ENCODE data around the gene SPATA18. TPM values are rescaled to one million over a fixed set of nuclear protein-coding genes. Genes with fewer than 3 reads are reported as not detected.

SPATA18 gene
- total RNA-seq, 1 donor from 2014 or later: 13.4 TPM

DNA sequence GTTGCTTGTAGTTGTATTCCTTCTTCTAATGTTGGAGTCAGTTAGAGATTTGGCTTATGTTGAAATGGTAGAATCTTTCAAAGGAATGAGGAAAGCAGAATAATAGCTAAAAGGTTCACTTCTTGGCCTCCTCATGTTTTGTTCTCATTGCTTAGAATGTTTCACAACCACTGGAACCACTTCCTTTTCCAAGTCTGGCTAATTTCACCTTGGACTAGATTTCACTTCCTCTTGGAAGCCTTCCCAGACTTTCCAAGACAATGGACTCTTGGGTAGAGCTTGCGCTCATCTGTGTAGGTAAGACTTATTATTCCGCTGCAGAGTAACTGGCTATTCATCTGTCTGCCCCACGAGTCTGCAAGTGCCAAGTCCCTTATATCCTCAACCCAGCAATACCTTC lies 8.3 kb downstream of the SPATA18 start:
- Mint-ChIP-seq H3K27me3 (ENCODE audit: unreplicated experiment) (peaks cover 5% of the 10 kb centered on the region), H3K4me3 (ENCODE audit: unreplicated experiment) (no peak overlapping the region), H3K36me3 (ENCODE audit: unreplicated experiment) (no peaks in the 10 kb centered on the region), H3K4me1 (ENCODE audit: unreplicated experiment) (no peaks in the 10 kb centered on the region), H3K9me3 (ENCODE audit: unreplicated experiment) (no peaks in the 10 kb centered on the region), H3K27ac (ENCODE audit: unreplicated experiment) (no peak overlapping the region)
- TF ChIP-seq, protein P1, sequence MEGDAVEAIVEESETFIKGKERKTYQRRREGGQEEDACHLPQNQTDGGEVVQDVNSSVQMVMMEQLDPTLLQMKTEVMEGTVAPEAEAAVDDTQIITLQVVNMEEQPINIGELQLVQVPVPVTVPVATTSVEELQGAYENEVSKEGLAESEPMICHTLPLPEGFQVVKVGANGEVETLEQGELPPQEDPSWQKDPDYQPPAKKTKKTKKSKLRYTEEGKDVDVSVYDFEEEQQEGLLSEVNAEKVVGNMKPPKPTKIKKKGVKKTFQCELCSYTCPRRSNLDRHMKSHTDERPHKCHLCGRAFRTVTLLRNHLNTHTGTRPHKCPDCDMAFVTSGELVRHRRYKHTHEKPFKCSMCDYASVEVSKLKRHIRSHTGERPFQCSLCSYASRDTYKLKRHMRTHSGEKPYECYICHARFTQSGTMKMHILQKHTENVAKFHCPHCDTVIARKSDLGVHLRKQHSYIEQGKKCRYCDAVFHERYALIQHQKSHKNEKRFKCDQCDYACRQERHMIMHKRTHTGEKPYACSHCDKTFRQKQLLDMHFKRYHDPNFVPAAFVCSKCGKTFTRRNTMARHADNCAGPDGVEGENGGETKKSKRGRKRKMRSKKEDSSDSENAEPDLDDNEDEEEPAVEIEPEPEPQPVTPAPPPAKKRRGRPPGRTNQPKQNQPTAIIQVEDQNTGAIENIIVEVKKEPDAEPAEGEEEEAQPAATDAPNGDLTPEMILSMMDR (IDR thresholded peaks at IDR 0.05): no peak
- no peak for DNase-seq (ENCODE audit: extremely low spot score, unreplicated experiment)

DNA sequence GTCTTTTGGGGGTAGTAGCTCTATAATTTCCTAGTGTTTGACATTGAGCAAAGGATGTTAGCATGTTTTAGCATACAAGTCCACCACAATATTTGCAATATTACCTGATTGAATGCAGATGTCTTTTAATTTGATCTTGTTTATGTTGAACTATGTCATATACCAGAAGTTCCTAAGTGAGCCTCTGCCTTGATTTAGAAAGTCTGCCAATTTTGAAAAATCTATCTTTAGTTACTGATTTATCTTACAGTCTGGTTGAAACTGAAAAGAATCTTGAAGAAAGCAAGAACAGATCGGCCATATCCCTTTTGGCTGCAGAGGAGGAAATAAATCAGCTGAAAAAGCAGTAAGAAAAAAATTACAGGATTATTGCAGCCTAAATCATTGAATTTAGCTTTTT lies 18.5 kb downstream of the SPATA18 start:
- Mint-ChIP-seq H3K4me1 (ENCODE audit: unreplicated experiment) (no peaks in the 10 kb centered on the region), H3K27ac (ENCODE audit: unreplicated experiment) (no peak overlapping the region), H3K27me3 (ENCODE audit: unreplicated experiment) (peaks cover 26% of the 10 kb centered on the region), H3K4me3 (ENCODE audit: unreplicated experiment) (no peak overlapping the region), H3K9me3 (ENCODE audit: unreplicated experiment) (peaks cover 6% of the 10 kb centered on the region), H3K36me3 (ENCODE audit: unreplicated experiment) (peaks cover 7% of the 10 kb centered on the region)
- TF ChIP-seq, protein P1 (IDR thresholded peaks at IDR 0.05): no peak
- DNase-seq (ENCODE audit: extremely low spot score, unreplicated experiment): no peak

DNA sequence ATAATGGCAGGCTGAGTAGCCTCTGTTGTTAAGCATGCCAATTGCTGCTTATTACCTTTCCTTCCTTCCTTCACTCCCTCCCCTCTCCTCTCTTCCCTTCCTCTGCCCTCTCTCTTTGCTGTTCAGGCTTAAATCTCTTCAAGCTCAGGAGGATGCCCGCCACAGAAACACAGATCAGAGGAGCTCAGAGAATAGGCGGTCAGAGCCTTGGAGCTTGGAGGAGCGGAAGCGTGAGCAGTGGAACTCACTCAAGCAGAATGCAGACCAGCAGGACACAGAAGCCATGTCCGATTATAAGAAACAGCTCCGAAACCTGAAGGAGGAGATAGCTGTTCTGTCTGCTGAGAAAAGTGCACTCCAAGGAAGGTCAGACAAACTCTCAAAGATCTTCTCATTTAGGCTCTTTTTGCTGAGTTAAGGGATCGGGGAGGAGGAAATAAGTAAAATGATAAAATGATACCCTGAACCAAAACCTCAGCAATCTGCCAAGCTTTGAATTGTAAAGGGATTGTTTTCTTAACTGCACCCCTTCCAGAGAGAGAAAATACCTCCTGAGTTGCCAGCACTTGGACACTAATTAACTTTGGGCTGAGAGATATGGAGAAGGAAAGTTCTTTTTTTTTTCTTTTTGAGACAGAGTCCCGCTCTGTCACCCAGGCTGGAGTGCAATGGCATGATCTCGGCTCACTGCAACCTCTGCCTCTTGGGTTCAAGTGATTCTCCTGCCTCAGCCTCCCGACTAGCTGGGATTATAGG lies 20.9 kb downstream of the SPATA18 start:
- H3K27ac Mint-ChIP-seq (ENCODE audit: unreplicated experiment): no peak overlapping the region
- H3K27me3 Mint-ChIP-seq (ENCODE audit: unreplicated experiment): peaks cover 30% of the 10 kb centered on the region
- TF ChIP-seq, protein P1 (IDR thresholded peaks at IDR 0.05): no peak
- no peak for DNase-seq (ENCODE audit: extremely low spot score, unreplicated experiment)
- peaks cover 6% of the 10 kb centered on the region for H3K9me3 Mint-ChIP-seq (ENCODE audit: unreplicated experiment)
- peaks cover 7% of the 10 kb centered on the region for H3K36me3 Mint-ChIP-seq (ENCODE audit: unreplicated experiment)
- no peak overlapping the region for H3K4me3 Mint-ChIP-seq (ENCODE audit: unreplicated experiment)
- H3K4me1 Mint-ChIP-seq (ENCODE audit: unreplicated experiment): peaks cover 2% of the 10 kb centered on the region

DNA sequence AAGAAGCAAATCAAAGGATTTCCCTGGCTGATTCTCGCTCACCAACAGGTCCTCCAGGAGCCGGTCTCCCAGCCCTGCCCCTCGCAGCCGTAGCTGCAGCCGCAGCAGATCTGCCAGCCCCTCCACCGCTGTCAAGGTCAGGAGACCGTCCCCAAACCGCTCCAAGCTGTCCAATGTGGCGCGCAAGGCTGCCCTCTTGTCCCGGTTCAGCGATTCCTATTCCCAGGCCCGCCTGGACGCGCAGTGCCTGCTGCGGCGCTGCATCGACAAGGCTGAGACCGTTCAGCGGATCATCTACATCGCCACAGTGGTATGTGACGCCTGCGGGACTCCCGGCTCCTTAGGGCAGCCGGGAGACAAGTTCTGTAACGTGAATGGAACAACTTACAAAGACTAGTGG lies 25.6 kb downstream of the SPATA18 start:
- Mint-ChIP-seq H3K36me3 (ENCODE audit: unreplicated experiment) (peaks cover 6% of the 10 kb centered on the region), H3K9me3 (ENCODE audit: unreplicated experiment) (no peaks in the 10 kb centered on the region), H3K27ac (ENCODE audit: unreplicated experiment) (no peak overlapping the region), H3K27me3 (ENCODE audit: unreplicated experiment) (peaks cover 17% of the 10 kb centered on the region), H3K4me1 (ENCODE audit: unreplicated experiment) (peaks cover 2% of the 10 kb centered on the region), H3K4me3 (ENCODE audit: unreplicated experiment) (peak overlapping the region; percentile 64)
- DNase-seq (ENCODE audit: extremely low spot score, unreplicated experiment): no peak
- TF ChIP-seq, protein P1 (IDR thresholded peaks at IDR 0.05): no peak

DNA sequence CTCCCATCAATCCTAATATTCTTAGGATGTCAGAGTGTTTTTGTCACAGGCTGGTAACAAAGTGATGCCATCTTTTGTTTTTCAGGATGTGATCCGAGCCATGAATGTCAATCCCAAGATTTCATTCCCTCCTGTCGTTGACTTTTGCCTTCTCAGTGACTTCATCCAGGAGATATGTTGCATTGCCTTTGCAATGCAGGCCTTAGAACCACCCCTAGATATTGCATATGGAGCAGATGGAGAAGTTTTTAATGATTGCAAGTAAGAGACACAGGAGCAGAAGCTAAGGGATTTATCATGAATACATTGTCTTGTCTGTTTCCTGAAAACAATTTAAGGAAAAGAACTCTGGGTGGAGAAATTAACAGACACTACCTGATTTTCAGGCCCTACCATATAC lies 28.6 kb downstream of the SPATA18 start:
- H3K27ac Mint-ChIP-seq (ENCODE audit: unreplicated experiment): no peak overlapping the region
- H3K9me3 Mint-ChIP-seq (ENCODE audit: unreplicated experiment): no peaks in the 10 kb centered on the region
- H3K4me1 Mint-ChIP-seq (ENCODE audit: unreplicated experiment): peaks cover 2% of the 10 kb centered on the region
- no peak overlapping the region for H3K4me3 Mint-ChIP-seq (ENCODE audit: unreplicated experiment)
- H3K36me3 Mint-ChIP-seq (ENCODE audit: unreplicated experiment): peaks cover 3% of the 10 kb centered on the region
- peaks cover 13% of the 10 kb centered on the region for H3K27me3 Mint-ChIP-seq (ENCODE audit: unreplicated experiment)
- no peak for DNase-seq (ENCODE audit: extremely low spot score, unreplicated experiment)
- TF ChIP-seq, protein P1 (IDR thresholded peaks at IDR 0.05): no peak

All from osteocyte (in vitro differentiated cells).